Measurements from ENCODE around the gene EDIL3. TPM values are rescaled to one million over a fixed set of nuclear protein-coding genes. Genes with fewer than 3 reads are reported as not detected.

Gene EDIL3
- total RNA-seq, 4 donors from 2014 or later, result 9.4 to 21.5 (median 17.5) TPM

DNA sequence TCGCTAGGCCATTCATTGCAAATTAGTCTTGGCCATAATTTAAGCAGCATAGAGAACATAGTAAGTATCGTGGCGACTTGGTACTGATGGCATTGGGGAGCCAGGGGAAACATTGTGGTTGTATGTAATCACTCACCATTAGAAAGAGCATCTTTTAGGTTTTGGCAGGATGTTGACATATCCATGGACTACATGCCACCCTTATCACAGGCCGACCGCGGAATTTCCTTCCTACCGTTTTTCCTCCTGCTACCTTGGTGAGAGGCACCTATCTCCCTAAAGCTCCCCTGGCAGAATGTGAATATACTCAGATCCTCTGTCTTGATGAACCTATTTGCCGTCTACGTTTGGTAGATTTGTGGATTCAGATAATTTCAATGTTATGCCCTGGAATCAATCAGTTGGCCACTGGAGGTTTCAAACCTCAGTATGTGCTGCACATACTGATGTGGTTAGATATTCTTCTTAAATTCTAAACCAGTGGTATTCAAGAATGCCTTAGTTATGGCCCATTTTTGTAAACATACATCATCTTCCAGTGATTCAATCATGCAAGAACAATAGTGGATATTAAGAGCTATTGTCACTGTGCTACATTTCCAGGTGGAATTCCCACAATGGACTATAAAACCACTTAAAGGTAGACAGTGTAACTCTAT is 393.0 kb downstream of the EDIL3 start:
- H3K27me3 ChIP-seq, result no peaks in the 10 kb centered on the region
- 95% methylated on average over 9 of the region's 9 CpGs for WGBS
- TF ChIP-seq POLR2A (IDR thresholded peaks at IDR 0.05), result no peak
- no peak for TF ChIP-seq EP300 (IDR thresholded peaks at IDR 0.05)
- TF ChIP-seq, protein P1, sequence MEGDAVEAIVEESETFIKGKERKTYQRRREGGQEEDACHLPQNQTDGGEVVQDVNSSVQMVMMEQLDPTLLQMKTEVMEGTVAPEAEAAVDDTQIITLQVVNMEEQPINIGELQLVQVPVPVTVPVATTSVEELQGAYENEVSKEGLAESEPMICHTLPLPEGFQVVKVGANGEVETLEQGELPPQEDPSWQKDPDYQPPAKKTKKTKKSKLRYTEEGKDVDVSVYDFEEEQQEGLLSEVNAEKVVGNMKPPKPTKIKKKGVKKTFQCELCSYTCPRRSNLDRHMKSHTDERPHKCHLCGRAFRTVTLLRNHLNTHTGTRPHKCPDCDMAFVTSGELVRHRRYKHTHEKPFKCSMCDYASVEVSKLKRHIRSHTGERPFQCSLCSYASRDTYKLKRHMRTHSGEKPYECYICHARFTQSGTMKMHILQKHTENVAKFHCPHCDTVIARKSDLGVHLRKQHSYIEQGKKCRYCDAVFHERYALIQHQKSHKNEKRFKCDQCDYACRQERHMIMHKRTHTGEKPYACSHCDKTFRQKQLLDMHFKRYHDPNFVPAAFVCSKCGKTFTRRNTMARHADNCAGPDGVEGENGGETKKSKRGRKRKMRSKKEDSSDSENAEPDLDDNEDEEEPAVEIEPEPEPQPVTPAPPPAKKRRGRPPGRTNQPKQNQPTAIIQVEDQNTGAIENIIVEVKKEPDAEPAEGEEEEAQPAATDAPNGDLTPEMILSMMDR (IDR thresholded peaks at IDR 0.05), result no peak
- no peak for TF ChIP-seq POLR2AphosphoS5 (IDR thresholded peaks at IDR 0.05)
- H3K4me3 ChIP-seq, result no peak overlapping the region
- H3K9me3 ChIP-seq, result no peaks in the 10 kb centered on the region
- peaks cover 8% of the 10 kb centered on the region for H3K4me1 ChIP-seq
- no peaks in the 10 kb centered on the region for H3K36me3 ChIP-seq
- DNase-seq (ENCODE audit: low spot score in 2 of 2), result no peak
- no peak overlapping the region for H3K27ac ChIP-seq

DNA sequence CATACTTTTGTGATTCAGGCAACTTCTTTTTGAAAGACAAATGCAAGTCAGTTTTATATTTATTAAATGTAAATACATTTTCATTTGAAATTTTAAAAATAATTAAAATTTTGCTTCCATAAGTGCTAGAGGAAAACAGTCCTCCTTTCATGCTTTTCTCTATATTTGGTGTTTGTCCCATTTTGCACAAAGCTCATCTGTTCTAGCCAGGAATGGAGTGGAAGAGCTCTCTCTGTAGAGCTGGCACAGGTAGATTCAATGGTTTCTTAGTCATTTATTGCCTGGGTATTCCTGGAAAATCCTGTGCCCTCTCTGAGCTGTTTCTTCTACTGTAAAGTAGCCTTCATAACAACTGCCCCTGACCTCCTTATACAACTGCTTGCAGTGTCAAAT is 396.4 kb downstream of the EDIL3 start:
- no peaks in the 10 kb centered on the region for H3K36me3 ChIP-seq
- H3K9me3 ChIP-seq, result no peaks in the 10 kb centered on the region
- no peak overlapping the region for H3K27ac ChIP-seq
- TF ChIP-seq POLR2A (IDR thresholded peaks at IDR 0.05), result no peak
- TF ChIP-seq, protein P1 (IDR thresholded peaks at IDR 0.05), result no peak
- TF ChIP-seq EP300 (IDR thresholded peaks at IDR 0.05), result no peak
- no peak overlapping the region for H3K4me3 ChIP-seq
- H3K4me1 ChIP-seq, result peaks cover 8% of the 10 kb centered on the region
- H3K27me3 ChIP-seq, result no peaks in the 10 kb centered on the region
- no peak for DNase-seq (ENCODE audit: low spot score in 2 of 2)

DNA sequence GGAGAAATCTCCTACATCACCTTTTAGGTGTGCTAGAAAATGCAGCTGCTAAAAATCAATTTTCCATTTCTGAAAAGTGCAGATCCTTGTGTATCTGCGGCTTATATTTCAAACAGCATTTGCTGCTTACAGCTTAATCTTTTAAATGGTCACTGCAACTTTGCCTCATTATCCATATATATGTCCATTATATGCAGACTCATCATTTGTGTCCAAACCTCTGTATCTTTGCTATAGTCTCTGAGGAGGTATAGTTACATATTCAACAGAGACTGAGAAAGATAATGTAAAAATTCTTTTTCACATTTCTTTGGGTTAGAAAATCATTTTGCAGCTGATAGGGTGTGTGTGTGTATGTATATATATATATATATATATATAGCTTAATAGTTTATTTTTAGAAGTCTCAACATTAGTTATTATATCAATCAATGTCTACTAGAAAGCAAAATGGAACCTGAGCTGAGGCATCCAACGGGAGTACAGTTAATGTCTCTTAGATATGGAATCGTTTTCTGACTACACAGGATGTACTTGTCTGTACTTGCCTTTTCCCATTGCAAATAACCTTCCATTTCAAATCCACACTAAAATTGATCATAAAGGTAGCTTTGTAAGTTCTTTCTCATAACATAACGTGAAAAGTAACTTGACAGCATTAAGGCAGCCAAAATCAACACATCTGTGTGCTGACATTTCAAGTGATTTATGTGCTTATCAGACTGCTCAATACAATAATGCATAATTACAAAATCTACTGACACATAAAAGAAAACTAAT is 397.0 kb downstream of the EDIL3 start:
- no peak overlapping the region for H3K27ac ChIP-seq
- H3K36me3 ChIP-seq, result no peaks in the 10 kb centered on the region
- H3K4me3 ChIP-seq, result no peak overlapping the region
- no peak for DNase-seq (ENCODE audit: low spot score in 2 of 2)
- 47% methylated on average over 4 of the region's 4 CpGs for WGBS
- H3K9me3 ChIP-seq, result no peaks in the 10 kb centered on the region
- peaks cover 8% of the 10 kb centered on the region for H3K4me1 ChIP-seq
- no peaks in the 10 kb centered on the region for H3K27me3 ChIP-seq
- TF ChIP-seq, protein P1 (IDR thresholded peaks at IDR 0.05), result no peak
- TF ChIP-seq POLR2A (IDR thresholded peaks at IDR 0.05) (no peak), EP300 (IDR thresholded peaks at IDR 0.05) (no peak), POLR2AphosphoS5 (IDR thresholded peaks at IDR 0.05) (no peak)

DNA sequence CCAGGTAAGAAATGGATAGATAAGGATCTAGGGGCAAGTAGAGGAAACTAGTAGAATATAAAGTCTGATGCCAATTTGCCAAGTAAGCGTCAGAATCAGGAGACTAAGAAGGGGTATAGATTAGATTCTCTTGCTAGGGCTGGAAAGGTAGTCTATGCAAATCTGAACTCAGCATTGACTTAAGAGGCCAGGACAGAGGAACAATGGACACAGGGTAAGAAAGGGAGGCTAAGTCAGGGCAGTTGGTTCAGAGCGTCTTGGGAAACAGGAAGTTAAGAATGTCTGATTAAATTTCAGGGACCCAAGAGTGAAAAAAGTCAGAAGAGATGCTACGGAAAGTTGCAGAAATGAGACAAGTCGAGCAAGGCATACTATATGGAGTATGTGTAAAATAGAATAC is 400.8 kb downstream of the EDIL3 start:
- H3K4me3 ChIP-seq, result no peak overlapping the region
- H3K27ac ChIP-seq, result no peak overlapping the region
- H3K27me3 ChIP-seq, result no peaks in the 10 kb centered on the region
- TF ChIP-seq, protein P1 (IDR thresholded peaks at IDR 0.05), result no peak
- TF ChIP-seq POLR2AphosphoS5 (IDR thresholded peaks at IDR 0.05) (no peak), POLR2A (IDR thresholded peaks at IDR 0.05) (no peak), EP300 (IDR thresholded peaks at IDR 0.05) (no peak)
- 83% methylated on average over 4 of the region's 4 CpGs for WGBS
- H3K36me3 ChIP-seq, result no peaks in the 10 kb centered on the region
- H3K9me3 ChIP-seq, result no peaks in the 10 kb centered on the region
- DNase-seq (ENCODE audit: low spot score in 2 of 2), result no peak
- peaks cover 5% of the 10 kb centered on the region for H3K4me1 ChIP-seq

All from suprapubic skin (tissue), 4 donors.